HepG2 (cell line): ENCODE results near the gene HEATR1. TPM values are rescaled to one million over a fixed set of nuclear protein-coding genes. Genes with fewer than 3 reads are reported as not detected.

ENCODE experiments used
- ADNP ChIP-seq: sonication (generic); formaldehyde crosslinking; IDR thresholded peaks from 2 replicates; pipeline ENCODE4 v1.4.0; 2020; ENCODE audit warnings: missing genetic modification reagents
- CAMTA2 ChIP-seq: sonication (generic); formaldehyde crosslinking; IDR thresholded peaks from 2 replicates; pipeline ENCODE4 v1.4.0; 2020; ENCODE audit warnings: mild to moderate bottlenecking, missing genetic modification reagents, borderline replicate concordance
- CBX1 ChIP-seq: IDR thresholded peaks from one replicate; pipeline ENCODE4 v1.6.1; 2016; ENCODE audit warnings: antibody characterized with exemption, low read depth
- FOXC1 ChIP-seq: sonication (generic); formaldehyde crosslinking; IDR thresholded peaks from 2 replicates; pipeline ENCODE4 v1.8.0; 2022; ENCODE audit warnings: mild to moderate bottlenecking, missing genetic modification reagents, borderline replicate concordance
- KLF13 ChIP-seq: sonication (generic); formaldehyde crosslinking; IDR thresholded peaks from 2 replicates; pipeline ENCODE4 v1.4.0; 2020; ENCODE audit warnings: mild to moderate bottlenecking, missing genetic modification reagents
- MXD3 ChIP-seq: IDR thresholded peaks from 2 replicates; pipeline ENCODE4 v1.6.1; 2016; ENCODE audit warnings: mild to moderate bottlenecking, missing biosample characterization, missing genetic modification reagents
- MXI1 ChIP-seq: IDR thresholded peaks from 3 replicates; pipeline ENCODE4 v1.6.1; 2012; ENCODE audit warnings: low read depth, low read length, inconsistent platforms, borderline replicate concordance
- NKX3-1 ChIP-seq: sonication (generic); formaldehyde crosslinking; IDR thresholded peaks from 2 replicates; pipeline ENCODE4 v1.5.0; 2020; ENCODE audit warnings: missing genetic modification reagents
- RXRA ChIP-seq: sonication (generic); formaldehyde crosslinking; IDR thresholded peaks from 2 replicates; pipeline ENCODE4 v1.5.1; 2020; ENCODE audit warnings: missing genetic modification reagents
- SP1 ChIP-seq, 2 experiments: fragments of 450-650 bp in 1 of 2; sonication (generic) in 1 of 2; formaldehyde crosslinking in 1 of 2; IDR thresholded peaks; 2 replicates each; pipeline versions ENCODE4 v1.4.0 to v1.6.1; 2016 to 2020; ENCODE audit warnings: missing genetic modification reagents in 1 of 2
- U2AF2 ChIP-seq: fragments of 200-400 bp; formaldehyde crosslinking; IDR thresholded peaks from 2 replicates; pipeline ENCODE4 v1.6.1; 2017; ENCODE audit warnings: low read depth, mild to moderate bottlenecking, low read length
- ZBTB14 ChIP-seq: sonication (generic); formaldehyde crosslinking; IDR thresholded peaks from 2 replicates; pipeline ENCODE4 v1.4.0; 2020; ENCODE audit warnings: missing genetic modification reagents
- ZEB1 ChIP-seq: IDR thresholded peaks from 2 replicates; pipeline ENCODE4 v1.6.1; 2012; ENCODE audit warnings: mild to moderate bottlenecking, low read depth, inconsistent platforms; ENCODE audit not compliant: insufficient replicate concordance
- ZNF138 ChIP-seq: sonication (generic); formaldehyde crosslinking; IDR thresholded peaks from 2 replicates; pipeline ENCODE4 v1.5.0; 2020; ENCODE audit warnings: mild to moderate bottlenecking, low read depth, missing genetic modification reagents
- ZNF224 ChIP-seq: sonication (generic); formaldehyde crosslinking; IDR thresholded peaks from 2 replicates; pipeline ENCODE4 v1.5.0; 2020; ENCODE audit warnings: mild to moderate bottlenecking, missing genetic modification reagents
- ZNF281 ChIP-seq: sonication (generic); formaldehyde crosslinking; IDR thresholded peaks from 2 replicates; pipeline ENCODE4 v1.4.0; 2020; ENCODE audit warnings: missing genetic modification reagents, borderline replicate concordance
- ZNF333 ChIP-seq: sonication (generic); formaldehyde crosslinking; IDR thresholded peaks from 2 replicates; pipeline ENCODE4 v1.4.0; 2020; ENCODE audit warnings: mild to moderate bottlenecking, missing genetic modification reagents, borderline replicate concordance
- ZNF460 ChIP-seq: sonication (generic); formaldehyde crosslinking; IDR thresholded peaks from 2 replicates; pipeline ENCODE4 v1.5.1; 2020; ENCODE audit warnings: missing genetic modification reagents, mild to moderate bottlenecking, borderline replicate concordance
- ZNF567 ChIP-seq: sonication (generic); formaldehyde crosslinking; IDR thresholded peaks from 2 replicates; pipeline ENCODE4 v1.8.1; 2023; ENCODE audit warnings: mild to moderate bottlenecking, missing genetic modification reagents, borderline replicate concordance
- ZNF781 ChIP-seq: sonication (generic); formaldehyde crosslinking; IDR thresholded peaks from 2 replicates; pipeline ENCODE4 v1.5.1; 2020; ENCODE audit warnings: borderline replicate concordance, mild to moderate bottlenecking, missing genetic modification reagents; ENCODE audit errors: not compliant biosample characterization
- ZNF839 ChIP-seq: sonication (generic); formaldehyde crosslinking; IDR thresholded peaks from 2 replicates; pipeline ENCODE4 v1.4.0; 2020; ENCODE audit warnings: missing genetic modification reagents, mild to moderate bottlenecking, borderline replicate concordance
- ZNF878 ChIP-seq: sonication (generic); formaldehyde crosslinking; IDR thresholded peaks from 2 replicates; pipeline ENCODE4 v1.8.1; 2023; ENCODE audit warnings: mild to moderate bottlenecking, missing genetic modification reagents, moderate library complexity
- polyA plus RNA-seq, 8 experiments: library from polyadenylated mRNA; depleted of rRNA in 3 of 8; stranded (reverse) in 7 of 8; unstranded in 1 of 8; fragments of >200 nt; fragmentation: Illumina TruSeq in 4 of 8; extraction: Trizol in 4 of 8; gene quantifications; 2 replicates each; pipeline versions ENCODE4 v1.2.1 to v1.2.3, GENCODE V29; 2011 to 2016; ENCODE audit warnings: low read depth in 4 of 8, missing spikeins in 1 of 8, mixed read lengths in 1 of 8; ENCODE audit not compliant: insufficient read depth in 1 of 8
- total RNA-seq, 5 experiments: library from RNA; depleted of rRNA; stranded (reverse); fragments of >200 nt; fragmentation: Illumina TruSeq; extraction: Trizol; gene quantifications; 2 replicates each; pipeline ENCODE4 v1.2.3, GENCODE V29; 2016; ENCODE audit warnings: low read depth in 1 of 5
- TF ChIP-seq, protein P1 (sequence below): sonication (generic); formaldehyde crosslinking; IDR thresholded peaks from 2 replicates; pipeline ENCODE4 v1.4.0; 2020; ENCODE audit warnings: missing genetic modification reagents

Gene HEATR1
- total and polyA plus RNA-seq, 2 of the 13 experiments (the other 11 are each of a cell fraction or from before 2014, with no cell fraction given) = 10.2 to 45.8 TPM

GRCh38 chr1:236524142-236524894 lies 80.0 kb downstream of the HEATR1 start (continued):
- TF ChIP-seq CBX1 (no peak), CAMTA2 (CRISPR knock-in tag) (no peak; the same call in 1 of the 2 replicates), MXD3 (no peak), RXRA (CRISPR knock-in tag) (no peak; the same call in none of the 2 replicates), ZNF333 (CRISPR knock-in tag) (no peak; the same call in 1 of the 2 replicates), NKX3-1 (CRISPR knock-in tag) (peak; percentile 67), ZNF224 (CRISPR knock-in tag) (no peak), ZNF781 (CRISPR knock-in tag) (no peak), ZEB1 (no peak), ZNF567 (CRISPR knock-in tag) (no peak), KLF13 (CRISPR knock-in tag) (no peak), ZNF138 (CRISPR knock-in tag) (0 out of 2 replicates have a peak, but pooled peaks have one; percentile 52), ADNP (no peak), ZNF460 (no peak), MXI1 (no peak), ZBTB14 (CRISPR knock-in tag) (no peak), FOXC1 (CRISPR knock-in tag) (peak; percentile 25; the same call in 1 of the 2 replicates), ZNF281 (CRISPR knock-in tag) (no peak), SP1 (IDR thresholded peaks at IDR 0.05) (no peak), SP1 (CRISPR knock-in tag; IDR thresholded peaks at IDR 0.05) (no peak), U2AF2 (no peak), ZNF878 (0 out of 2 replicates have a peak, but pooled peaks have one; percentile 49), ZNF839 (CRISPR knock-in tag) (no peak)
- TF ChIP-seq, protein P1, sequence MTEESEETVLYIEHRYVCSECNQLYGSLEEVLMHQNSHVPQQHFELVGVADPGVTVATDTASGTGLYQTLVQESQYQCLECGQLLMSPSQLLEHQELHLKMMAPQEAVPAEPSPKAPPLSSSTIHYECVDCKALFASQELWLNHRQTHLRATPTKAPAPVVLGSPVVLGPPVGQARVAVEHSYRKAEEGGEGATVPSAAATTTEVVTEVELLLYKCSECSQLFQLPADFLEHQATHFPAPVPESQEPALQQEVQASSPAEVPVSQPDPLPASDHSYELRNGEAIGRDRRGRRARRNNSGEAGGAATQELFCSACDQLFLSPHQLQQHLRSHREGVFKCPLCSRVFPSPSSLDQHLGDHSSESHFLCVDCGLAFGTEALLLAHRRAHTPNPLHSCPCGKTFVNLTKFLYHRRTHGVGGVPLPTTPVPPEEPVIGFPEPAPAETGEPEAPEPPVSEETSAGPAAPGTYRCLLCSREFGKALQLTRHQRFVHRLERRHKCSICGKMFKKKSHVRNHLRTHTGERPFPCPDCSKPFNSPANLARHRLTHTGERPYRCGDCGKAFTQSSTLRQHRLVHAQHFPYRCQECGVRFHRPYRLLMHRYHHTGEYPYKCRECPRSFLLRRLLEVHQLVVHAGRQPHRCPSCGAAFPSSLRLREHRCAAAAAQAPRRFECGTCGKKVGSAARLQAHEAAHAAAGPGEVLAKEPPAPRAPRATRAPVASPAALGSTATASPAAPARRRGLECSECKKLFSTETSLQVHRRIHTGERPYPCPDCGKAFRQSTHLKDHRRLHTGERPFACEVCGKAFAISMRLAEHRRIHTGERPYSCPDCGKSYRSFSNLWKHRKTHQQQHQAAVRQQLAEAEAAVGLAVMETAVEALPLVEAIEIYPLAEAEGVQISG = peak; percentile 32; the same call in 1 of the 2 replicates
